ENCODE results near the gene HHATL.

Gene HHATL

GRCh38 chr3:42651248-42652091 is 51.1 kb downstream of the HHATL start:
- CTCF ChIA-PET: interaction anchor here (1.4 kb wide), 1 partner anchor 93 kb away, joined by 6 read pairs; no protein-coding TSS in a partner anchor
- H3K9me3 ChIP-seq (ENCODE audit: control insufficient read depth, insufficient read depth, low read depth, low read length): no peaks in the 10 kb centered on the region
- H3K27ac ChIP-seq (ENCODE audit: extremely low read depth, low read depth, low read length): no peak overlapping the region

GRCh38 chr3:42649783-42650182 is 52.8 kb downstream of the HHATL start:
- no peak overlapping the region for H3K4me3 ChIP-seq (ENCODE audit: low read depth, low read length)
- no peak for TF ChIP-seq ZBTB20 (tag by site-specific recombination; IDR thresholded peaks at IDR 0.05)
- no peak for TF ChIP-seq ZNF121 (tag by site-specific recombination; IDR thresholded peaks at IDR 0.05)
- TF ChIP-seq KLF10 (tag by site-specific recombination; IDR thresholded peaks at IDR 0.05): no peak
- TF ChIP-seq ZNF777 (tag by site-specific recombination; IDR thresholded peaks at IDR 0.05; ENCODE audit: borderline replicate concordance): no peak
- no peak for TF ChIP-seq ZSCAN23 (tag by site-specific recombination; IDR thresholded peaks at IDR 0.05)
- TF ChIP-seq ZNF184 (tag by site-specific recombination; IDR thresholded peaks at IDR 0.05): no peak
- TF ChIP-seq ZNF391 (tag by site-specific recombination; IDR thresholded peaks at IDR 0.05; ENCODE audit: borderline replicate concordance, low read depth): no peak
- no peak for TF ChIP-seq ZSCAN18 (tag by site-specific recombination; IDR thresholded peaks at IDR 0.05)
- TF ChIP-seq GLI4 (tag by site-specific recombination; IDR thresholded peaks at IDR 0.05): no peak
- TF ChIP-seq ZNF157 (tag by site-specific recombination; IDR thresholded peaks at IDR 0.05): no peak
- TF ChIP-seq ZNF362 (tag by site-specific recombination; IDR thresholded peaks at IDR 0.05): no peak
- TF ChIP-seq ZNF837 (tag by site-specific recombination; IDR thresholded peaks at IDR 0.05): no peak
- no peak for TF ChIP-seq ATF2 (tag by site-specific recombination; IDR thresholded peaks at IDR 0.05; ENCODE audit: low read depth)
- TF ChIP-seq ZNF701 (tag by site-specific recombination; IDR thresholded peaks at IDR 0.05): no peak
- TF ChIP-seq HIC1 (tag by site-specific recombination; IDR thresholded peaks at IDR 0.05): no peak
- no peak for TF ChIP-seq GLIS1 (tag by site-specific recombination; IDR thresholded peaks at IDR 0.05)
- no peak for TF ChIP-seq ZNF48 (tag by site-specific recombination; IDR thresholded peaks at IDR 0.05)
- TF ChIP-seq ZNF707 (tag by site-specific recombination; IDR thresholded peaks at IDR 0.05): no peak
- TF ChIP-seq ZNF174 (tag by site-specific recombination; IDR thresholded peaks at IDR 0.05): no peak
- POLR2A ChIA-PET: no interaction called here
- H3K36me3 ChIP-seq (ENCODE audit: control insufficient read depth in 2 of 2, insufficient read depth in 1 of 2, low read length in 2 of 2): peaks cover 4 to 58% of the 10 kb centered on the region in 2 experiments
- H3K9me3 ChIP-seq (ENCODE audit: control insufficient read depth, insufficient read depth, low read depth, low read length): no peaks in the 10 kb centered on the region
- H3K4me1 ChIP-seq (ENCODE audit: control insufficient read depth, insufficient read depth, low read length): no peaks in the 10 kb centered on the region
- CTCF ChIA-PET: no interaction called here
- H3K27ac ChIP-seq (ENCODE audit: extremely low read depth, low read depth, low read length): no peak overlapping the region

More at GRCh38 chr3:42651248-42652091, 51.1 kb downstream of the HHATL start:
- H3K4me1 ChIP-seq (ENCODE audit: control insufficient read depth, insufficient read depth, low read length): no peaks in the 10 kb centered on the region
- H3K36me3 ChIP-seq (ENCODE audit: control insufficient read depth in 2 of 2, insufficient read depth in 1 of 2, low read length in 2 of 2): peaks cover 0 to 41% of the 10 kb centered on the region in 2 experiments; a peak in 2 of 3 replicates
- no peak overlapping the region for H3K4me3 ChIP-seq (ENCODE audit: low read depth, low read length)
- 0 out of 2 replicates have a peak, but pooled peaks have one; percentile 28 for TF ChIP-seq ZNF600 (tag by site-specific recombination; IDR thresholded peaks at IDR 0.05)
- TF ChIP-seq ZNF449 (tag by site-specific recombination; IDR thresholded peaks at IDR 0.05): no peak
- no peak for TF ChIP-seq ZNF626 (tag by site-specific recombination; IDR thresholded peaks at IDR 0.05)
- POLR2A ChIA-PET: interaction anchor here (1.1 to 1.4 kb wide), 2 partner anchors 14 to 68 kb away, joined by 3 read pairs; no protein-coding TSS in a partner anchor
